ENCODE results near the gene FBLIM1. TPM values are rescaled to one million over a fixed set of nuclear protein-coding genes. Genes with fewer than 3 reads are reported as not detected.

FBLIM1 gene
- total RNA-seq, 1 donor from 2014 or later: 246 TPM

DNA sequence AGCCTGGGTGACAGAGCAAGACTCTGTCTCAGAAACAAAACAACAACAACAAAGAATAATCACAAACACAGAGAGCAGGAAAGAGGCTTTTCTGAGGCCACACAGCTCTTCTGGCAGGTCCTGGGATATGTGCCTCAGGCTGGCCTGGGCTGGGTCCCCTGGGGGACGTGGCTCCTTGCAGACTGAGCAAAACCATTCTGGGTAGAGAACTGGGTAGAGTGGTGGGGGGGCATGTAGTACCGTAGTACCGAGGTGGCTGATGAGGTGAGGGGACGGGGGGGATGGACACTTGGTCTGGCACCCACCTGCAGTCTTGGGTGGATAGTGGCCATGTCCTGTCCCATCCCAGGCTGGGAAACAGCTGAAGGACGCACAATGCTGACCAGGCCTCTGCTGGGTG lies 10.3 kb upstream of the FBLIM1 start:
- H3K4me3 ChIP-seq (ENCODE audit: low read depth, low read length): no peak overlapping the region
- DNase-seq (ENCODE audit: low read depth): no peak
- TF ChIP-seq, protein P1, sequence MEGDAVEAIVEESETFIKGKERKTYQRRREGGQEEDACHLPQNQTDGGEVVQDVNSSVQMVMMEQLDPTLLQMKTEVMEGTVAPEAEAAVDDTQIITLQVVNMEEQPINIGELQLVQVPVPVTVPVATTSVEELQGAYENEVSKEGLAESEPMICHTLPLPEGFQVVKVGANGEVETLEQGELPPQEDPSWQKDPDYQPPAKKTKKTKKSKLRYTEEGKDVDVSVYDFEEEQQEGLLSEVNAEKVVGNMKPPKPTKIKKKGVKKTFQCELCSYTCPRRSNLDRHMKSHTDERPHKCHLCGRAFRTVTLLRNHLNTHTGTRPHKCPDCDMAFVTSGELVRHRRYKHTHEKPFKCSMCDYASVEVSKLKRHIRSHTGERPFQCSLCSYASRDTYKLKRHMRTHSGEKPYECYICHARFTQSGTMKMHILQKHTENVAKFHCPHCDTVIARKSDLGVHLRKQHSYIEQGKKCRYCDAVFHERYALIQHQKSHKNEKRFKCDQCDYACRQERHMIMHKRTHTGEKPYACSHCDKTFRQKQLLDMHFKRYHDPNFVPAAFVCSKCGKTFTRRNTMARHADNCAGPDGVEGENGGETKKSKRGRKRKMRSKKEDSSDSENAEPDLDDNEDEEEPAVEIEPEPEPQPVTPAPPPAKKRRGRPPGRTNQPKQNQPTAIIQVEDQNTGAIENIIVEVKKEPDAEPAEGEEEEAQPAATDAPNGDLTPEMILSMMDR (conservative IDR thresholded peaks at IDR 0.05; ENCODE audit: low read depth, low read length): no peak

DNA sequence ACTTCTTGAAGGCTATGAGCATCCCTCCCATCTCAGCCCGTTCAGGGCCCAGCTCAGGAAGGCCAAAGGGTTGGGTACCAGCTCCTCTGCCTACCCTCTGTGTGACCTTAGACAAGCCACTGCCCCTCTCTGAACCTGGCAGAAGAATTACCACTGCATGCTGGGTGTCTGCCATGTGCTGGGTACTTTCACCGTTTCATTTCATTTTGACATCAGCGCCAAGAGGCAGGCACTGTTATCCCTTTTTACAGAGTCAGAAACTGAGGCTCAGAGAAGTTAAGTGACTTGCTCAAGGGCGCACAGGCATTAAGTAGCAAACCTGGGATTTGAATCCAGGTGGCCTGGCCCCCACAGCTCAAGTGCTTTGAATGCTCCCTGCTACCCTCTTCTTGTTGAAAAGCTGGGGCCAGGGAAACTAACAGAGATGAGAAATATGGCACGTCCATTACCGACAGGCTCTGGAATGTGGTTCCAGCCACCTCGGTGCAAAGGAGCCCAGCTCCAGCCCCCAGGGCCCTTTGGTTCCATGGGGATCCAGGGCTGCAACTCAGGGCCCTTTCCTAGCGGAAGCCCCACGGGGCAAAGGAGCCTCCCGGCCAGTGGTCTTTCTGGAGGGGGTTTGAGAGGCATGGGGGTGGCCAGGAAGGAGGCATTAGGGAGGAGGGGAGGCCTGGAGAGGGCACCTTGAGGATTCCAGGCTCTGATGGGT lies 9.8 kb upstream of the FBLIM1 start:
- TF ChIP-seq, protein P1 (conservative IDR thresholded peaks at IDR 0.05; ENCODE audit: low read depth, low read length): no peak
- DNase-seq (ENCODE audit: low read depth): no peak
- H3K4me3 ChIP-seq (ENCODE audit: low read depth, low read length): no peak overlapping the region

DNA sequence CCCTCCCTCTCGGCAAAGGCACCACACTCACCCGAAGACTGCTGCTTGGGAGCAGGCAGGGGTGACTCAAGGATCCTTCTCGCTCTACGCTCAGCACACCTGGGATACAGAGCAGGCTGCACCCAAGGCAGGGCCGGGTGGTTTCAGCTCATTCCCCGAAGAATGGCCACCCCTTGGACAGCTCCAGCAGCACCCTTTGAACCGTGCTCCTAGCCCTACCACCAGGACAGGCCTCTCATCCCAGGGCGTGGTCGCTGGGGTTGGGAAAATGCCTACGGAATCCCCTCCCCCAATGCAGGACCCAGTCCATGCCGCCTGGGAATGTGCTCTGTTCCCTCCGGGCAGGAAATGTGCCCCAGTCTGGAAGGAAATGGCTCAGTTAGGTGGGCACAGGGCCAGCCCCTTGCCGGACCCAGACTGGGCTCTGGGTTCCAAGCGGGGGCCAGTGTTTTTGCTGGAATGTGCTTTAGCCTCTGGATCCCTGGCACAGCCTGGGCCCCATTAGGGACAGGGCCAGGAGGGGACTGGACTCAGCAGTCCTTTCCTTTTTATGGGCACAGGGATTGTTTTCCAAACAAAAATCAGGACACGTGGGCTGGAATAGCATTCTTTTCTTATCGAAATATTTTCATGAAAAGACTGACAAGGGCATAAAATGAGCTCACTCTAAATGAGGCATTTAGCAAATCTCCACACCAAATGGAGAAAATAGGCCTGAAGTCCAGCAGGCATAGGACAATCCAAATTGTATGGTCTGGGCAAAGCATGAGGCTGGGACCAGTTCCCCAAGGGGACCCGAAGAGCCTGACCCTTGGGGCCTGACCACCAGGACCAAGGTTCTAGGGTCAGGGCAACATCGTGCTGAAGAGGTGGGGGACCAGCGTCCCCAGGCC lies 8.9 kb upstream of the FBLIM1 start:
- TF ChIP-seq, protein P1 (conservative IDR thresholded peaks at IDR 0.05; ENCODE audit: low read depth, low read length): no peak
- DNase-seq (ENCODE audit: low read depth): no peak
- H3K4me3 ChIP-seq (ENCODE audit: low read depth, low read length): no peak overlapping the region

DNA sequence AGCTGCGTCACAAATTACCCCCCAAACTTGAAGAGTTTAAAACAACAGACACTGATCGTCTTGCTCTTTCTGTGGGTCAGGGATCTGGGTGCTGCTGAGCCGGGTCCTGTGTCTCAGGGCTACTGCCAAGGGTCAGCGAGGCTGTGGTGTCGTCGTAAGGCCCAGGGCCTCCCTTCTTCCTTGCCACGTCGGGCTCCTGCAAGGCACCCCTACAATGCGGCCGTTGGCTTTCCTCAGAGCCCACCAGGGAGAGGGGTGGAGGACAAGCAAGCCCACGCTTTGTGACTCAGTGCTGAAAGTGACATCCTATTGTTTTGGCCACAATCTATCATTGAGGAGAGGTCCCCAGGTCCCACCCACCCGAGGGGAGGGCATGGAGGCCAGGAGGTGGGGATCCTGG lies 7.7 kb upstream of the FBLIM1 start:
- no peak for DNase-seq (ENCODE audit: low read depth)
- TF ChIP-seq, protein P1 (conservative IDR thresholded peaks at IDR 0.05; ENCODE audit: low read depth, low read length): no peak
- no peak overlapping the region for H3K4me3 ChIP-seq (ENCODE audit: low read depth, low read length)

DNA sequence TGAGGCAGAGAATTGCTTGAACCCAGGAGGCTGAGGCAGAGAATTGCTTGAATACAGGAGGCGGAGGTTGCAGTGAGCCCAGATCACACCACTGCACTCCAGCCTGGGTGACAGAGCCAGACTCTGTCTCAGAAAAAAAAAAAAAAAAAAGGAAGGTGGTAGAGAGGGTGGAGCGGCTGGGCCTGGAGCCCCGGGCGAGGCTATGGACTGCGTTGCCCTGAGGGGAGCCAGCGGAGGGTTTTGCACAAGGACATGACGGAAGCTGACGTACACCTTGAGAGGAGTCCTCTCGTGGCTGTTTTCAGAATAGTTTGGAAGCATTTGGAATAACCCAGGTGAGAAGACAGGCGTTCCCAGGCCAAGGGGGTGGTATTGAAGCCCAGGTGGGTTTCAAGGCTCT lies 6.9 kb upstream of the FBLIM1 start:
- TF ChIP-seq, protein P1 (conservative IDR thresholded peaks at IDR 0.05; ENCODE audit: low read depth, low read length): no peak
- DNase-seq (ENCODE audit: low read depth): no peak
- no peak overlapping the region for H3K4me3 ChIP-seq (ENCODE audit: low read depth, low read length)

DNA sequence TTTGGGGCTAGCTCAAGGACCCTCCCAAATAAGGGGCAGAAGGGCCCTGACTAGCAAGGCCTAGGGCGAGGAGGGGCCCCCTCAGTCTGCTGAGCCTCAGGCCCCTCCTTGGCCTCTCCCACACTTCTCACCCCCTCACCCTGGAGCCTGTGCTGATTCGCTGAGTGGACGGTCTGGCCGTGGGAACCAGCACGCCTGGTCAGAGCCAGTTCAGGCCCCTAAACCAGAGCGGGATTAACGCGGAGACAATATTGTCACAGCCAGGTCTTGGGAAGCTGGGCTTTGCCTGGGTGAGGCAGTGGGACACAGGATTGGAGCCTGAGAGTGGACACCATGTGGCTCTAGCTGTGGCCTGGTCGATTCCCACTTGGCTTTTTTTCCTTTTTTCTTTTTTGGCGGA lies 4.8 kb upstream of the FBLIM1 start:
- DNase-seq (ENCODE audit: low read depth): no peak
- no peak overlapping the region for H3K4me3 ChIP-seq (ENCODE audit: low read depth, low read length)
- TF ChIP-seq, protein P1 (conservative IDR thresholded peaks at IDR 0.05; ENCODE audit: low read depth, low read length): no peak
